Measurements from ENCODE around the gene AGPAT3. TPM values are rescaled to one million over a fixed set of nuclear protein-coding genes. Genes with fewer than 3 reads are reported as not detected.
A peak's percentile ranks its signal among the peaks of the same experiment; 100 is the strongest.
"Not testable (repeated sequence)": the region's sequence is repeated elsewhere in the genome, so short reads cannot be mapped to it uniquely, and the experiment has no call there.

AGPAT3 gene, protein sequence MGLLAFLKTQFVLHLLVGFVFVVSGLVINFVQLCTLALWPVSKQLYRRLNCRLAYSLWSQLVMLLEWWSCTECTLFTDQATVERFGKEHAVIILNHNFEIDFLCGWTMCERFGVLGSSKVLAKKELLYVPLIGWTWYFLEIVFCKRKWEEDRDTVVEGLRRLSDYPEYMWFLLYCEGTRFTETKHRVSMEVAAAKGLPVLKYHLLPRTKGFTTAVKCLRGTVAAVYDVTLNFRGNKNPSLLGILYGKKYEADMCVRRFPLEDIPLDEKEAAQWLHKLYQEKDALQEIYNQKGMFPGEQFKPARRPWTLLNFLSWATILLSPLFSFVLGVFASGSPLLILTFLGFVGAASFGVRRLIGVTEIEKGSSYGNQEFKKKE
- 83.0 TPM for polyA plus RNA-seq
- long read RNA-seq, donor 1, full-length matches to known transcripts = 4 of 4 reads
- long read RNA-seq, donor 1, partial matches to known transcripts = 0 of 4 reads
- long read RNA-seq, donor 1, other reads (novel, unspliced or antisense) = 0 of 4 reads
- long read RNA-seq, donor 2, full-length matches to known transcripts = 13 of 33 reads
- long read RNA-seq, donor 2, partial matches to known transcripts = 20 of 33 reads
- long read RNA-seq, donor 2, other reads (novel, unspliced or antisense) = 0 of 33 reads
- long read RNA-seq, donor 3, full-length matches to known transcripts = 18 of 30 reads
- long read RNA-seq, donor 3, partial matches to known transcripts = 6 of 30 reads
- long read RNA-seq, donor 3, other reads (novel, unspliced or antisense) = 6 of 30 reads
- long read RNA-seq, donor 4 = 0 reads
- long read RNA-seq, donor 5, full-length matches to known transcripts = 8 of 8 reads
- long read RNA-seq, donor 5, partial matches to known transcripts = 0 of 8 reads
- long read RNA-seq, donor 5, other reads (novel, unspliced or antisense) = 0 of 8 reads
- long read RNA-seq, donor 6, full-length matches to known transcripts = 13 of 78 reads
- long read RNA-seq, donor 6, partial matches to known transcripts = 65 of 78 reads
- long read RNA-seq, donor 6, other reads (novel, unspliced or antisense) = 0 of 78 reads
- long read RNA-seq, donor 7, full-length matches to known transcripts = 9 of 9 reads
- long read RNA-seq, donor 7, partial matches to known transcripts = 0 of 9 reads
- long read RNA-seq, donor 7, other reads (novel, unspliced or antisense) = 0 of 9 reads
- long read RNA-seq, donor 8, full-length matches to known transcripts = 14 of 21 reads
- long read RNA-seq, donor 8, partial matches to known transcripts = 0 of 21 reads
- long read RNA-seq, donor 8, other reads (novel, unspliced or antisense) = 7 of 21 reads
- long read RNA-seq, donor 9, full-length matches to known transcripts = 6 of 6 reads
- long read RNA-seq, donor 9, partial matches to known transcripts = 0 of 6 reads
- long read RNA-seq, donor 9, other reads (novel, unspliced or antisense) = 0 of 6 reads
- long read RNA-seq, donor 10, full-length matches to known transcripts = 14 of 19 reads
- long read RNA-seq, donor 10, partial matches to known transcripts = 5 of 19 reads
- long read RNA-seq, donor 10, other reads (novel, unspliced or antisense) = 0 of 19 reads
- long read RNA-seq, donor 11, full-length matches to known transcripts = 12 of 37 reads
- long read RNA-seq, donor 11, partial matches to known transcripts = 20 of 37 reads
- long read RNA-seq, donor 11, other reads (novel, unspliced or antisense) = 5 of 37 reads

- H3K36me3 ChIP-seq (ENCODE audit: control insufficient read depth, insufficient read depth, low read length) = peaks cover 8% of the 10 kb centered on the region
- H3K27me3 ChIP-seq (ENCODE audit: control insufficient read depth, insufficient read depth, low read length) = no peaks in the 10 kb centered on the region
- peak within 1 kb of the TSS; percentile 48 for H3K4me3 ChIP-seq (ENCODE audit: low read length)
- peak within 1 kb of the TSS; percentile 91 for H3K27ac ChIP-seq (ENCODE audit: low read length)
- peak in 1 of 2 donors; percentile 52 for DNase-seq
- no CpG with 5 or more reads among the region's 102 CpGs for WGBS (ENCODE audit: insufficient coverage, low lambda C conversion rate)
- H3K4me1 ChIP-seq (ENCODE audit: control insufficient read depth, insufficient read depth, low read length) = peaks cover 28% of the 10 kb centered on the region
- no peaks in the 10 kb centered on the region for H3K9me3 ChIP-seq (ENCODE audit: control insufficient read depth, low read depth, low read length)
These were observed at the start of gene AGPAT3 for GRCh38 chr21:43864962-43865539. AGPAT3 (plus strand) TSS chr21:43865223; CDS start chr21:43959682, 94,459 bp downstream.

GRCh38 chr21:43815991-43816390 lies 49.0 kb upstream of the AGPAT3 start:
- H3K4me3 ChIP-seq (ENCODE audit: low read length) = no peak overlapping the region
- no peak overlapping the region for H3K27ac ChIP-seq (ENCODE audit: low read length)
- peaks cover 8% of the 10 kb centered on the region for H3K9me3 ChIP-seq (ENCODE audit: control insufficient read depth, low read depth, low read length)
- no peaks in the 10 kb centered on the region for H3K27me3 ChIP-seq (ENCODE audit: control insufficient read depth, insufficient read depth, low read length)
- peaks cover 11% of the 10 kb centered on the region for H3K4me1 ChIP-seq (ENCODE audit: control insufficient read depth, insufficient read depth, low read length)
- no CpG with 5 or more reads among the region's 15 CpGs for WGBS (ENCODE audit: insufficient coverage, low lambda C conversion rate)
- DNase-seq = no peak
- H3K36me3 ChIP-seq (ENCODE audit: control insufficient read depth, insufficient read depth, low read length) = no peaks in the 10 kb centered on the region

- H3K4me3 ChIP-seq (ENCODE audit: low read length) = no peak overlapping the region
- H3K36me3 ChIP-seq (ENCODE audit: control insufficient read depth, insufficient read depth, low read length) = no peaks in the 10 kb centered on the region
- no peak overlapping the region for H3K27ac ChIP-seq (ENCODE audit: low read length)
- peaks cover 11% of the 10 kb centered on the region for H3K9me3 ChIP-seq (ENCODE audit: control insufficient read depth, low read depth, low read length)
- peaks cover 9% of the 10 kb centered on the region for H3K4me1 ChIP-seq (ENCODE audit: control insufficient read depth, insufficient read depth, low read length)
- WGBS (ENCODE audit: insufficient coverage, low lambda C conversion rate) = no CpG with 5 or more reads among the region's 14 CpGs
- no peaks in the 10 kb centered on the region for H3K27me3 ChIP-seq (ENCODE audit: control insufficient read depth, insufficient read depth, low read length)
- DNase-seq = no peak
These were observed 48.4 kb upstream of the AGPAT3 start for GRCh38 chr21:43816611-43817071.

GRCh38 chr21:43817157-43818086 lies 47.6 kb upstream of the AGPAT3 start:
- Histone ChIP-seq H3K9me3 (ENCODE audit: control insufficient read depth, low read depth, low read length) (peaks cover 15% of the 10 kb centered on the region), H3K36me3 (ENCODE audit: control insufficient read depth, insufficient read depth, low read length) (no peaks in the 10 kb centered on the region), H3K27ac (ENCODE audit: low read length) (no peak overlapping the region), H3K4me1 (ENCODE audit: control insufficient read depth, insufficient read depth, low read length) (peaks cover 9% of the 10 kb centered on the region), H3K4me3 (ENCODE audit: low read length) (no peak overlapping the region), H3K27me3 (ENCODE audit: control insufficient read depth, insufficient read depth, low read length) (no peaks in the 10 kb centered on the region)
- DNase-seq = no peak
- no CpG with 5 or more reads among the region's 29 CpGs for WGBS (ENCODE audit: insufficient coverage, low lambda C conversion rate)

DNA sequence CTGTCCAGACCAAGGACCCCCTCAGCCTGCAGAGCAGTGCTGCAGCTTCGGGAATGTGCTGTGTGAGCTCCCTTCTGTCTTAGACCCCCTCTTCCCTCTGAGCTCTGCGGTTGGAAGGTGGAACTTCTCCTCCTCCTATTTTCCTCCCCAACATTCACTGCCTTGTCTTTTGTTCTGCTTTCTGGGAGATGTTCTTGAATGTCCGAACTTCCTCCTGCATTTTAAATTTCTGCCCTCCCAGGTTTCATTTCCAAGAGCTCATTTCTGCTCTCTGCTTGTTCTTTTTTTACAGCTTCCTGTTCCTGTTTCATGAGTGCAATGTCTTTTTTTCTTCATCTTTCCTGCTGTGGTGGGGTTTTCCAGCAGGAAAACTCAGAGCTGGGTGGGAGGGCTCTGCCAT lies 46.3 kb upstream of the AGPAT3 start:
- Histone ChIP-seq H3K4me3 (ENCODE audit: low read length) (no peak overlapping the region), H3K9me3 (ENCODE audit: control insufficient read depth, low read depth, low read length) (peaks cover 15% of the 10 kb centered on the region), H3K36me3 (ENCODE audit: control insufficient read depth, insufficient read depth, low read length) (no peaks in the 10 kb centered on the region), H3K4me1 (ENCODE audit: control insufficient read depth, insufficient read depth, low read length) (peaks cover 9% of the 10 kb centered on the region), H3K27me3 (ENCODE audit: control insufficient read depth, insufficient read depth, low read length) (no peaks in the 10 kb centered on the region), H3K27ac (ENCODE audit: low read length) (no peak overlapping the region)
- no peak for DNase-seq
- WGBS (ENCODE audit: insufficient coverage, low lambda C conversion rate) = 100% methylated on average over 1 of the region's 3 CpGs

DNA sequence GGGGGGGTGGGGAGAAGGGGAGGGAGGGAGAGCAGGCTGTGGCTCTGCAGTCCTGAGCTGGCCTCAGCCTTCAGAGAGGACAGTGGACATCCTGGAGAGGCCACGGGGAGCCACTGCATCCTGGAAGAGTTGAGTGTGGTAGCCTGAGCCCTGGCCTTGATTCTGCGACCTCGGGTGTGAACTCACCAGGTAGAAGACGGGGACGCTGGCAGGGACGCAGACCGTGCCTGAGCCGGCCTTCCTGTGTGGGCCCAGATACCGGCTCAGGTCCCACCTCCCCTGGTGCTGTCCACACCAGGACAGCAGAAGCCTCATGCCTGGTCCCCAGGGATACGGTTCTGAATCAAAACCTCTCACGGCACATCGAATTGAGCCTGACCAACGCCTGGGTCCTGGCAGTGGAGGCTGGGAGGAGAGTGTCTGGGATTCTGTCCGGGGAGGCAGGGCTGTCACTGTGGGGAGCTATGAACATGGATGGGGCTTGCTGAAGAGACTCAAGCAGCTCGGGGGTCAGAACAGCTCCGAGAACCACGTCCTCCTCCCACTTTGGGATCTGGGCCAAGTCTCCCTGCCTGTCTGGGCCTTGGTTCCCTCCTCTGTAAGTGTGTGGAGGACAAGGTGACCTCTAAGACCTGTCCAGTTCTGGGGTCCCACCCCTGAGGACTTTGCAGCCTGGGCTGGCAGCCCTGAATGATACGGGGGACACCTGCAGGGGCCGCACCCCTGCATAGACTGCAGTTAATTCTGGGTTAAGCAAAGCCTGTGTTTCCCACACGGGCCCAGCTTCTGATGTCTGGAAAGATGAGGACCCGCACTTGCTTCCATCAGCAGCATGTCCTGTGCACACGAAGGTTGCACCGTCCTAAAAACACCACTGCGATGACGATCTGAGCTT lies 45.3 kb upstream of the AGPAT3 start:
- Histone ChIP-seq H3K9me3 (ENCODE audit: control insufficient read depth, low read depth, low read length) (peaks cover 15% of the 10 kb centered on the region), H3K4me1 (ENCODE audit: control insufficient read depth, insufficient read depth, low read length) (peaks cover 9% of the 10 kb centered on the region), H3K27me3 (ENCODE audit: control insufficient read depth, insufficient read depth, low read length) (no peaks in the 10 kb centered on the region), H3K4me3 (ENCODE audit: low read length) (no peak overlapping the region), H3K27ac (ENCODE audit: low read length) (no peak overlapping the region), H3K36me3 (ENCODE audit: control insufficient read depth, insufficient read depth, low read length) (no peaks in the 10 kb centered on the region)
- no CpG with 5 or more reads among the region's 25 CpGs for WGBS (ENCODE audit: insufficient coverage, low lambda C conversion rate)
- DNase-seq = no peak

- DNase-seq = no peak
- Histone ChIP-seq H3K36me3 (ENCODE audit: control insufficient read depth, insufficient read depth, low read length) (no peaks in the 10 kb centered on the region), H3K9me3 (ENCODE audit: control insufficient read depth, low read depth, low read length) (peaks cover 15% of the 10 kb centered on the region), H3K4me1 (ENCODE audit: control insufficient read depth, insufficient read depth, low read length) (peaks cover 7% of the 10 kb centered on the region), H3K27ac (ENCODE audit: low read length) (no peak overlapping the region), H3K27me3 (ENCODE audit: control insufficient read depth, insufficient read depth, low read length) (peaks cover under 1% of the 10 kb centered on the region), H3K4me3 (ENCODE audit: low read length) (no peak overlapping the region)
- no CpG with 5 or more reads among the region's 11 CpGs for WGBS (ENCODE audit: insufficient coverage, low lambda C conversion rate)
These were observed 44.6 kb upstream of the AGPAT3 start for GRCh38 chr21:43820466-43820865.

- H3K4me3 ChIP-seq (ENCODE audit: low read length); H3K4me1 ChIP-seq (ENCODE audit: control insufficient read depth, insufficient read depth, low read length); H3K27ac ChIP-seq (ENCODE audit: low read length); DNase-seq; H3K36me3 ChIP-seq (ENCODE audit: control insufficient read depth, insufficient read depth, low read length): not testable (repeated sequence)
- Histone ChIP-seq H3K27me3 (ENCODE audit: control insufficient read depth, insufficient read depth, low read length) (peaks cover 17% of the 10 kb centered on the region), H3K9me3 (ENCODE audit: control insufficient read depth, low read depth, low read length) (peaks cover 16% of the 10 kb centered on the region)
- WGBS (ENCODE audit: insufficient coverage, low lambda C conversion rate) = no CpG with 5 or more reads among the region's 25 CpGs
These were observed 42.9 kb upstream of the AGPAT3 start for GRCh38 chr21:43822166-43822565.
